Loucy (cell line): Measurements from ENCODE around the gene CARS2.

Experiments used
- H2AFZ ChIP-seq: fragments of 200-600 bp; sonication (generic); 2 replicates; pipeline ENCODE4 v1.6.0; 2016; ENCODE audit warnings: antibody characterized with exemption, mild to moderate bottlenecking, low read length, moderate library complexity
- H3F3A ChIP-seq: fragments of 200-600 bp; 2 replicates; pipeline ENCODE4 v1.6.0; 2016; ENCODE audit warnings: antibody characterized with exemption, low read depth, mild to moderate bottlenecking
- H3K27me3 ChIP-seq: fragments of 200-600 bp; sonication (generic); 2 replicates; pipeline ENCODE4 v1.6.1; 2014; ENCODE audit warnings: low read length, mild to moderate bottlenecking; ENCODE audit not compliant: insufficient read depth, poor library complexity, severe bottlenecking
- H3K36me3 ChIP-seq: fragments of 200-600 bp; sonication (generic); 2 replicates; pipeline ENCODE4 v1.6.1; 2016; ENCODE audit warnings: low read length; ENCODE audit not compliant: insufficient read depth
- H3K4me1 ChIP-seq: fragments of 200-600 bp; sonication (generic); 2 replicates; pipeline ENCODE4 v1.5.1; 2014; ENCODE audit warnings: low read length, mild to moderate bottlenecking; ENCODE audit not compliant: insufficient read depth, poor library complexity, severe bottlenecking
- H3K4me2 ChIP-seq: fragments of 200-600 bp; sonication (generic); 2 replicates; pipeline ENCODE4 v1.6.0; 2014; ENCODE audit warnings: antibody characterized with exemption, low read length, low read depth, mild to moderate bottlenecking; ENCODE audit not compliant: poor library complexity, severe bottlenecking
- H3K4me3 ChIP-seq: fragments of 200-600 bp; sonication (generic); 2 replicates; pipeline ENCODE4 v1.5.1; 2014; ENCODE audit warnings: low read length, mild to moderate bottlenecking, mixed read lengths; ENCODE audit not compliant: poor library complexity, severe bottlenecking
- H3K79me2 ChIP-seq: fragments of 200-600 bp; sonication (generic); 2 replicates; pipeline ENCODE4 v1.6.1; 2014; ENCODE audit warnings: low read length; ENCODE audit not compliant: insufficient read depth
- H3K9ac ChIP-seq: fragments of 200-600 bp; sonication (generic); 2 replicates; pipeline ENCODE4 v1.6.0; 2014; ENCODE audit warnings: mild to moderate bottlenecking, low read depth, low read length, moderate library complexity; ENCODE audit not compliant: poor library complexity, severe bottlenecking
- H3K9me2 ChIP-seq: fragments of 200-600 bp; sonication (generic); replicated peaks from 2 replicates; pipeline ENCODE4 v1.6.1; 2016; ENCODE audit warnings: low read depth, low read length, mixed read lengths
- H3K9me3 ChIP-seq: fragments of 200-600 bp; sonication (generic); 2 replicates; pipeline ENCODE4 v1.6.1; 2014; ENCODE audit warnings: mild to moderate bottlenecking, antibody characterized with exemption, low read length, low read depth; ENCODE audit not compliant: insufficient read depth
- H4K20me1 ChIP-seq: fragments of 200-600 bp; sonication (generic); 2 replicates; pipeline ENCODE4 v1.6.0; 2014; ENCODE audit warnings: antibody characterized with exemption, low read length, mild to moderate bottlenecking; ENCODE audit not compliant: insufficient read depth, poor library complexity, severe bottlenecking
- CTCF ChIP-seq: fragments of 200-600 bp; sonication (generic); conservative IDR thresholded peaks from 2 replicates; pipeline ENCODE4 v1.5.1; 2014; ENCODE audit warnings: mild to moderate bottlenecking, antibody characterized with exemption, low read length
- EZH2phosphoT487 ChIP-seq: fragments of 200-600 bp; IDR thresholded peaks from 2 replicates; pipeline ENCODE4 v1.6.1; 2018; ENCODE audit warnings: antibody characterized with exemption, mild to moderate bottlenecking, moderate library complexity, borderline replicate concordance

Gene CARS2

GRCh38 chr13:110682746-110683145 lies 23.2 kb downstream of the CARS2 start:
- H4K20me1 ChIP-seq, result no peaks in the 10 kb centered on the region
- H2AFZ ChIP-seq, result no peak overlapping the region
- H3K4me3 ChIP-seq, result no peak overlapping the region
- no peaks in the 10 kb centered on the region for H3F3A ChIP-seq
- peaks cover 51% of the 10 kb centered on the region; the same call in 1 of the 2 replicates for H3K36me3 ChIP-seq
- H3K4me1 ChIP-seq, result no peaks in the 10 kb centered on the region
- no peak overlapping the region for H3K9ac ChIP-seq
- no peaks in the 10 kb centered on the region for H3K9me2 ChIP-seq
- no peak overlapping the region for H3K4me2 ChIP-seq
- no peaks in the 10 kb centered on the region for H3K9me3 ChIP-seq
- no peaks in the 10 kb centered on the region for H3K27me3 ChIP-seq
- no peak for TF ChIP-seq CTCF
- no peak for TF ChIP-seq EZH2phosphoT487
- no peaks in the 10 kb centered on the region for H3K79me2 ChIP-seq

GRCh38 chr13:110681868-110682550 lies 23.9 kb downstream of the CARS2 start:
- H3K9ac ChIP-seq, result no peak overlapping the region
- TF ChIP-seq CTCF (no peak), EZH2phosphoT487 (no peak)
- H3F3A ChIP-seq, result no peaks in the 10 kb centered on the region
- no peaks in the 10 kb centered on the region for H3K9me3 ChIP-seq
- no peaks in the 10 kb centered on the region for H3K9me2 ChIP-seq
- peaks cover 46% of the 10 kb centered on the region; the same call in 1 of the 2 replicates for H3K36me3 ChIP-seq
- no peaks in the 10 kb centered on the region for H4K20me1 ChIP-seq
- H3K4me1 ChIP-seq, result no peaks in the 10 kb centered on the region
- H3K79me2 ChIP-seq, result no peaks in the 10 kb centered on the region
- H2AFZ ChIP-seq, result no peak overlapping the region
- no peak overlapping the region for H3K4me3 ChIP-seq
- H3K4me2 ChIP-seq, result no peak overlapping the region
- no peaks in the 10 kb centered on the region for H3K27me3 ChIP-seq

GRCh38 chr13:110680852-110681251 lies 25.1 kb downstream of the CARS2 start:
- Histone ChIP-seq H3K27me3 (no peaks in the 10 kb centered on the region), H4K20me1 (no peaks in the 10 kb centered on the region), H3K9ac (no peak overlapping the region), H3K9me2 (no peaks in the 10 kb centered on the region), H3K79me2 (no peaks in the 10 kb centered on the region), H3K4me2 (no peak overlapping the region), H3K4me3 (no peak overlapping the region), H3K4me1 (no peaks in the 10 kb centered on the region), H2AFZ (no peak overlapping the region), H3K36me3 (peaks cover 48% of the 10 kb centered on the region; the same call in 1 of the 2 replicates), H3F3A (no peaks in the 10 kb centered on the region), H3K9me3 (no peaks in the 10 kb centered on the region)
- TF ChIP-seq CTCF (peak; percentile 48), EZH2phosphoT487 (no peak)
